ENCODE data around the gene DNAJC8. TPM values are rescaled to one million over a fixed set of nuclear protein-coding genes. Genes with fewer than 3 reads are reported as not detected.

Gene DNAJC8
- total and polyA plus RNA-seq, 2 of the 8 experiments (the other 6 are each of a cell fraction or from before 2014, with no cell fraction given), result 116 to 134 TPM

- Histone ChIP-seq H3K36me3 (ENCODE audit: control insufficient read depth in 2 of 4, insufficient read depth in 4 of 4, low read length in 3 of 4) (peaks cover 4 to 36% (median 24%) of the 10 kb centered on the region in 4 experiments; a peak in 7 of 8 replicates), H3K27me3 (replicated peaks in 1 of 4; ENCODE audit: control insufficient read depth in 3 of 4, extremely low read depth in 1 of 4, insufficient read depth in 3 of 4, low read length in 3 of 4) (no peaks in the 10 kb centered on the region), H3K27ac (ENCODE audit: low read depth, low read length) (no peak overlapping the region), H3K79me1 (ENCODE audit: low read depth, low read length) (peaks cover 3% of the 10 kb centered on the region; the same call in 1 of the 2 replicates), H2BK15ac (ENCODE audit: low read length) (no peak overlapping the region), H3K4ac (replicated peaks; ENCODE audit: insufficient read length, low read depth, low read length) (no peak overlapping the region), H2BK5ac (ENCODE audit: low read depth, low read length) (no peak overlapping the region), H2AFZ (ENCODE audit: low read length) (no peak overlapping the region), H2BK12ac (ENCODE audit: low read depth, low read length) (no peak overlapping the region), H2AK5ac (ENCODE audit: low read depth, low read length) (no peak overlapping the region), H2BK120ac (replicated peaks; ENCODE audit: low read depth, low read length) (no peak overlapping the region), H3K23ac (ENCODE audit: insufficient read length) (no peak overlapping the region), H4K20me1 (replicated peaks in 1 of 2; ENCODE audit: control insufficient read depth in 1 of 2, insufficient read depth in 2 of 2, low read length in 2 of 2) (no peaks in the 10 kb centered on the region), H2BK20ac (ENCODE audit: low read length) (no peak overlapping the region), H3K23me2 (ENCODE audit: low read depth, low read length) (peaks cover 5% of the 10 kb centered on the region; the same call in 1 of the 2 replicates), H4K5ac (ENCODE audit: insufficient read length, low read depth, low read length) (no peak overlapping the region), H4K91ac (replicated peaks; ENCODE audit: insufficient read length, low read length) (no peak overlapping the region), H3K56ac (replicated peaks; ENCODE audit: insufficient read length, low read depth, low read length) (no peak overlapping the region), H3K4me2 (ENCODE audit: insufficient read depth in 1 of 2, low read depth in 2 of 2, low read length in 2 of 2) (no peak overlapping the region), H4K8ac (ENCODE audit: extremely low read depth, insufficient read depth, low read length) (no peak overlapping the region), H3K14ac (ENCODE audit: insufficient read length) (no peak overlapping the region), H3K18ac (ENCODE audit: extremely low read depth, low read length) (no peak overlapping the region), H3K79me2 (ENCODE audit: control insufficient read depth in 1 of 2, insufficient read depth in 2 of 2, low read length in 2 of 2) (peaks cover 10 to 36% of the 10 kb centered on the region in 2 experiments), H3K4me1 (replicated peaks in 1 of 4; ENCODE audit: control insufficient read depth in 3 of 4, insufficient read depth in 4 of 4, low read length in 3 of 4) (no peaks in the 10 kb centered on the region), H3K4me3 (ENCODE audit: extremely low read depth in 1 of 4, insufficient read depth in 2 of 4, low read depth in 3 of 4, low read length in 4 of 4) (no peak overlapping the region), H3K9me3 (ENCODE audit: insufficient read depth in 2 of 2, low read depth in 1 of 2, low read length in 1 of 2) (no peaks in the 10 kb centered on the region), H3K9ac (replicated peaks in 1 of 4; ENCODE audit: extremely low read depth in 1 of 4, low read depth in 3 of 4, low read length in 3 of 4) (no peak overlapping the region)
- POLR2A ChIA-PET (ENCODE audit: partially characterized antibody), result no interaction called here
- DNase-seq (ENCODE audit: low read depth in 1 of 2, low spot score in 2 of 2), result no peak
- CTCF ChIA-PET (ENCODE audit: partially characterized antibody), result no interaction called here
- no peak for FAIRE-seq
- no peak for TF ChIP-seq JUND (IDR thresholded peaks at IDR 0.05; ENCODE audit: low read length)
- TF ChIP-seq, protein P1, sequence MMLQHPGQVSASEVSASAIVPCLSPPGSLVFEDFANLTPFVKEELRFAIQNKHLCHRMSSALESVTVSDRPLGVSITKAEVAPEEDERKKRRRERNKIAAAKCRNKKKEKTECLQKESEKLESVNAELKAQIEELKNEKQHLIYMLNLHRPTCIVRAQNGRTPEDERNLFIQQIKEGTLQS (IDR thresholded peaks at IDR 0.05; ENCODE audit: insufficient read depth, low read depth, low read length), result no peak
- TF ChIP-seq, protein P2, sequence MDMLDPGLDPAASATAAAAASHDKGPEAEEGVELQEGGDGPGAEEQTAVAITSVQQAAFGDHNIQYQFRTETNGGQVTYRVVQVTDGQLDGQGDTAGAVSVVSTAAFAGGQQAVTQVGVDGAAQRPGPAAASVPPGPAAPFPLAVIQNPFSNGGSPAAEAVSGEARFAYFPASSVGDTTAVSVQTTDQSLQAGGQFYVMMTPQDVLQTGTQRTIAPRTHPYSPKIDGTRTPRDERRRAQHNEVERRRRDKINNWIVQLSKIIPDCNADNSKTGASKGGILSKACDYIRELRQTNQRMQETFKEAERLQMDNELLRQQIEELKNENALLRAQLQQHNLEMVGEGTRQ (IDR thresholded peaks at IDR 0.05; ENCODE audit: low read length), result no peak
- TF ChIP-seq POU5F1 (IDR thresholded peaks at IDR 0.05; ENCODE audit: low read depth, low read length), result no peak
- TF ChIP-seq SIRT6 (IDR thresholded peaks at IDR 0.05; ENCODE audit: low read length), result no peak
- TF ChIP-seq FOSL1 (IDR thresholded peaks at IDR 0.05; ENCODE audit: insufficient read depth, low read depth, low read length), result no peak
- no peak for TF ChIP-seq HDAC2 (IDR thresholded peaks at IDR 0.05; ENCODE audit: borderline replicate concordance in 1 of 2, low read depth in 2 of 2, low read length in 2 of 2)
- no peak for TF ChIP-seq SRF (IDR thresholded peaks at IDR 0.05; ENCODE audit: low read depth, low read length)
- no peak for TF ChIP-seq CTCF (IDR thresholded peaks at IDR 0.05; ENCODE audit: control extremely low read depth in 1 of 3, insufficient read depth in 1 of 3, low read depth in 1 of 3, low read length in 3 of 3)
- no peak for TF ChIP-seq RNF2 (IDR thresholded peaks at IDR 0.05; ENCODE audit: borderline replicate concordance, low read depth, low read length, missing control alignments, poor library complexity, severe bottlenecking)
These were observed 3.7 kb downstream of the DNAJC8 start for GRCh38 chr1:28229089-28229488.
